Panc1 (cell line): ENCODE measurements around the gene IGF2BP1.

Experiments used
- CTCF ChIP-seq: fragments of 450-650 bp; IDR thresholded peaks from 2 replicates; pipeline ENCODE4 v1.5.1; 2017; ENCODE audit warnings: mild to moderate bottlenecking
- POLR2AphosphoS5 ChIP-seq: IDR thresholded peaks from 2 replicates; pipeline ENCODE4 v1.6.1; 2012; ENCODE audit warnings: mild to moderate bottlenecking, low read depth, low read length, moderate library complexity
- REST ChIP-seq, 2 experiments: IDR thresholded peaks; 2 replicates each; pipeline ENCODE4 v1.6.1; 2011 to 2012; ENCODE audit warnings: low read depth in 2 of 2, control low read depth in 1 of 2, low read length in 1 of 2, mild to moderate bottlenecking in 1 of 2, moderate library complexity in 1 of 2; ENCODE audit not compliant: insufficient read depth in 1 of 2
- SIN3A ChIP-seq: IDR thresholded peaks from 2 replicates; pipeline ENCODE4 v1.6.1; 2012; ENCODE audit warnings: low read depth, mild to moderate bottlenecking, low read length, moderate library complexity, borderline replicate concordance; ENCODE audit not compliant: insufficient read depth

GRCh38 chr17:49013311-49014213 lies 16.4 kb downstream of the IGF2BP1 start:
- no peak for TF ChIP-seq CTCF
- TF ChIP-seq POLR2AphosphoS5: no peak
- TF ChIP-seq SIN3A: no peak
- TF ChIP-seq REST (IDR thresholded peaks at IDR 0.05; ENCODE audit: insufficient read depth in 1 of 2, low read depth in 2 of 2, low read length in 1 of 2): no peak
